DOHH2 (cell line): ENCODE measurements around the gene ANTXR2.

Experiments
- CTCF ChIP-seq: fragments of 200-600 bp; sonication (generic); IDR thresholded peaks from one replicate; pipeline ENCODE4 v1.5.1; 2014; ENCODE audit warnings: antibody characterized with exemption, mild to moderate bottlenecking, low read depth, low read length; ENCODE audit not compliant: poor library complexity, severe bottlenecking
- EZH2phosphoT487 ChIP-seq: fragments of 200-600 bp; sonication (generic); IDR thresholded peaks from 2 replicates; pipeline ENCODE4 v1.6.1; 2017; ENCODE audit warnings: borderline replicate concordance, mild to moderate bottlenecking, antibody characterized with exemption, low read length, moderate library complexity, mixed read lengths

- TF ChIP-seq CTCF (no peak), EZH2phosphoT487 (no peak)
Observed at GRCh38 chr4:80085081-80085480, 12.1 kb upstream of the ANTXR2 start.
